NCI-H524 treated with DMSO at 0.1 percent for 48 hours (cell line): ENCODE results near the gene ZNF385D.

ENCODE experiments used
- DNase-seq: peaks from one replicate; lab custom pipeline; 2025; lab: John Stamatoyannopoulos, UW

ZNF385D gene

DNA sequence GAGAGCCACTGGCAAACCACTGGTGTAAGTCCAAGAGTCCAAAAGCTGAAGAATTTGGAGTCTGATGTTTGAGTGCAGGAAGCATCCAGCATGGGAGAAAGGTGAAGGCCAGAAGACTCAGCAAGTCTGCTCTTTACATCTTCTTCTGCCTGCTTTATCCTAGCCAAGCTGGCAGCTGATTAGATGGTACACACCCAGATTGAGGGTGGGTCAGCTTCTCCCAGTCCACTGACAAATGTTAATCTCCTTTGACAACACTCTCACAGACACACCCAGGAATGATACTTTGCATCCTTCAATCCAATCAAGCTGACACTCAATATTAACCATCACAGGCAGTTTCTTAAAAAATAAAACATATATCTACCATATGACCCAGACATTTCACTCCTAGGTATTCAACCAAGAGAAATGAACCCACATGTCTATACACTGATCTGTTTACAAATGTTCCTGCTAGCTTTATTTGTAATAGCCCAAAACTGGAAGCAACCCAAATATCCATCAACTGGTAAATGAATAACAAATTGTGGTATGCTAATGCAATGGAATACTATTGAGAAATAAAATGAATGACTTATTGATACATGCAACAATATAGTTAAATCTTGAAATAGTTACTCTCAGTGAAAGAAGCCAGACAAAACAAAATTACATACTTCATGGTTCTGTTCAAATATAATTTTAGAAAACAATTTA, 373.8 kb downstream of the ZNF385D start:
- no peak for DNase-seq

GRCh38 chr3:21372316-21372715, 378.7 kb downstream of the ZNF385D start:
- DNase-seq = no peak
